Osteoblast (primary cell): ENCODE results near the gene FRAS1. TPM values are rescaled to one million over a fixed set of nuclear protein-coding genes. Genes with fewer than 3 reads are reported as not detected.
A peak's percentile ranks its signal among the peaks of the same experiment; 100 is the strongest.

Experiments used
- DNase-seq: peaks from one replicate; pipeline ENCODE4 v3.0.0; 2011; ENCODE audit warnings: low spot score, mixed read lengths; ENCODE audit not compliant: insufficient read length; ENCODE audit errors: missing footprints
- H2AFZ ChIP-seq: 2 replicates; pipeline ENCODE4 v1.6.0; 2011; ENCODE audit warnings: mild to moderate bottlenecking, low read length
- H3K27ac ChIP-seq: 2 replicates; pipeline ENCODE4 v1.5.1; 2011; ENCODE audit warnings: mild to moderate bottlenecking, low read depth, low read length, moderate library complexity
- H3K27me3 ChIP-seq: 2 replicates; pipeline ENCODE4 v1.6.0; 2012; ENCODE audit warnings: mild to moderate bottlenecking, control low read depth, inconsistent platforms, low read length, moderate library complexity; ENCODE audit not compliant: insufficient read depth
- H3K36me3 ChIP-seq: 2 replicates; pipeline ENCODE4 v1.5.1; 2011; ENCODE audit warnings: mild to moderate bottlenecking, low read length, control low read depth, moderate library complexity; ENCODE audit not compliant: insufficient read depth
- H3K4me1 ChIP-seq: 2 replicates; pipeline ENCODE4 v1.5.1; 2011; ENCODE audit warnings: mild to moderate bottlenecking, low read length, control low read depth, moderate library complexity; ENCODE audit not compliant: insufficient read depth
- H3K4me2 ChIP-seq: 2 replicates; pipeline ENCODE4 v1.6.0; 2011; ENCODE audit warnings: mild to moderate bottlenecking, low read length; ENCODE audit not compliant: insufficient read depth
- H3K4me3 ChIP-seq: fragments of 200-600 bp; sonication (generic); 3 replicates; pipeline ENCODE4 v1.5.1; 2012; ENCODE audit warnings: mild to moderate bottlenecking, low read length, inconsistent platforms; ENCODE audit not compliant: insufficient read depth
- H3K79me2 ChIP-seq: 2 replicates; pipeline ENCODE4 v1.6.0; 2012; ENCODE audit warnings: mild to moderate bottlenecking, low read length, control low read depth, inconsistent platforms; ENCODE audit not compliant: insufficient read depth
- H3K9me3 ChIP-seq: 2 replicates; pipeline ENCODE4 v1.5.1; 2011; ENCODE audit warnings: low read depth, low read length, control low read depth
- H4K20me1 ChIP-seq: 2 replicates; pipeline ENCODE4 v1.6.0; 2012; ENCODE audit warnings: mild to moderate bottlenecking, low read length, control low read depth; ENCODE audit not compliant: insufficient read depth
- CTCF ChIP-seq: IDR thresholded peaks from 2 replicates; pipeline ENCODE4 v1.5.1; 2011; ENCODE audit warnings: mild to moderate bottlenecking, low read depth, low read length, moderate library complexity; ENCODE audit errors: extremely low read depth
- total RNA-seq: library from RNA; depleted of rRNA; stranded (reverse); fragments of >200 nt; gene quantifications from 2 replicates; pipeline ENCODE4 v1.2.3, GENCODE V29; 2012

FRAS1 gene
- total RNA-seq, 1 donor, result 5.1 TPM

GRCh38 chr4:78481180-78481579, 424.1 kb downstream of the FRAS1 start:
- peak overlapping the region; percentile 16 for H3K27ac ChIP-seq
- no peaks in the 10 kb centered on the region for H3K9me3 ChIP-seq
- H3K79me2 ChIP-seq, result no peaks in the 10 kb centered on the region
- no peaks in the 10 kb centered on the region for H3K36me3 ChIP-seq
- peaks cover 4% of the 10 kb centered on the region for H3K4me1 ChIP-seq
- peak overlapping the region; percentile 15 for H2AFZ ChIP-seq
- no peak overlapping the region for H3K4me3 ChIP-seq
- DNase-seq, result peak; percentile 30
- H3K4me2 ChIP-seq, result no peak overlapping the region
- no peak for TF ChIP-seq CTCF
- H3K27me3 ChIP-seq, result no peaks in the 10 kb centered on the region
- H4K20me1 ChIP-seq, result no peaks in the 10 kb centered on the region

GRCh38 chr4:78482281-78482680, 425.2 kb downstream of the FRAS1 start:
- no peak overlapping the region for H3K4me3 ChIP-seq
- TF ChIP-seq CTCF, result no peak
- H3K27me3 ChIP-seq, result no peaks in the 10 kb centered on the region
- H4K20me1 ChIP-seq, result no peaks in the 10 kb centered on the region
- H3K4me2 ChIP-seq, result no peak overlapping the region
- H3K4me1 ChIP-seq, result peaks cover 4% of the 10 kb centered on the region
- no peak overlapping the region for H2AFZ ChIP-seq
- no peaks in the 10 kb centered on the region for H3K79me2 ChIP-seq
- no peak overlapping the region for H3K27ac ChIP-seq
- H3K9me3 ChIP-seq, result no peaks in the 10 kb centered on the region
- no peaks in the 10 kb centered on the region for H3K36me3 ChIP-seq
- no peak for DNase-seq

GRCh38 chr4:78483811-78484210, 426.7 kb downstream of the FRAS1 start:
- TF ChIP-seq CTCF, result no peak
- Histone ChIP-seq H3K79me2 (no peaks in the 10 kb centered on the region), H3K4me3 (no peak overlapping the region), H3K27me3 (no peaks in the 10 kb centered on the region), H4K20me1 (no peaks in the 10 kb centered on the region), H3K36me3 (no peaks in the 10 kb centered on the region), H3K4me1 (peaks cover 4% of the 10 kb centered on the region), H3K9me3 (no peaks in the 10 kb centered on the region), H2AFZ (no peak overlapping the region), H3K4me2 (no peak overlapping the region), H3K27ac (no peak overlapping the region)
- no peak for DNase-seq

- H3K79me2 ChIP-seq, result no peaks in the 10 kb centered on the region
- peaks cover 4% of the 10 kb centered on the region for H3K4me1 ChIP-seq
- no peak for TF ChIP-seq CTCF
- no peak overlapping the region for H3K4me3 ChIP-seq
- H3K27ac ChIP-seq, result no peak overlapping the region
- H3K9me3 ChIP-seq, result no peaks in the 10 kb centered on the region
- H3K4me2 ChIP-seq, result no peak overlapping the region
- H2AFZ ChIP-seq, result no peak overlapping the region
- DNase-seq, result no peak
- H3K27me3 ChIP-seq, result no peaks in the 10 kb centered on the region
- no peaks in the 10 kb centered on the region for H3K36me3 ChIP-seq
- no peaks in the 10 kb centered on the region for H4K20me1 ChIP-seq
Measured at GRCh38 chr4:78484574-78484973, 427.5 kb downstream of the FRAS1 start.
